GM12873 (cell line): ENCODE results near the gene GABRA1.

Source experiments
- CTCF ChIP-seq: IDR thresholded peaks from 2 replicates; pipeline ENCODE4 v1.5.1; 2012; ENCODE audit warnings: low read depth, mild to moderate bottlenecking, moderate library complexity, low read length, control low read depth; ENCODE audit not compliant: insufficient read depth; ENCODE audit errors: missing control alignments

GABRA1 gene

GRCh38 chr5:161863259-161863658 is 15.3 kb downstream of the GABRA1 start:
- no peak for TF ChIP-seq CTCF

DNA sequence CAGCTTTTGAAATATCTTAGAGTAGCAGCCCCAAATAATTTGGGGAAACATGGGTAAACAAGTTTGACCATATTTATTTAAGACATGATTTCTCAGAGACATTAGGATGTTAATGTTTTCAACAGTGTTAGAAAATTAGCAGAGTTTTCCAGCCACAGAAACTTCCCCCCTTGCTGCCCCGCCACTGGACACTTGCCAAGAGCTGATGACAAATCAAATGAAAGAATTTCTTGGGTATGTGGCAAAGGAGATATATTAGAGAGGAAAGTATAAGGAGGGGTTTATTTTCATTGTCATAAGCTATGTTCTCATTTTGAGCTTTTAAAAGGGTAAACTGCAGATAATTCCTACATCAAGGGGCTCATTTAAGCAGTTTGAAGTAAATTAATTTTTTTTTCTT is 15.9 kb downstream of the GABRA1 start:
- no peak for TF ChIP-seq CTCF

- no peak for TF ChIP-seq CTCF
Observed at GRCh38 chr5:161865510-161865909, 17.6 kb downstream of the GABRA1 start.

- TF ChIP-seq CTCF, result no peak
Observed at GRCh38 chr5:161889971-161890370, 42.1 kb downstream of the GABRA1 start.

DNA sequence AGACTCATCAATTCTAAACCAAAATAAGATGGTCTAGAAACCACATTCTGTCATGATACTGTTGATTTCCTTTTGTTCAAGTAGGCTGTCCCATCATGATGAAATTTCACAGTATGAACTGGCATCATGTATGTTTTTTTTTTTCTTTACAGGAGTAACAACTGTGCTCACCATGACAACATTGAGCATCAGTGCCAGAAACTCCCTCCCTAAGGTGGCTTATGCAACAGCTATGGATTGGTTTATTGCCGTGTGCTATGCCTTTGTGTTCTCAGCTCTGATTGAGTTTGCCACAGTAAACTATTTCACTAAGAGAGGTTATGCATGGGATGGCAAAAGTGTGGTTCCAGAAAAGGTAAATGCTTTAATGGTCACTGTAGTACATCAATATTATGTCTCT is 47.6 kb downstream of the GABRA1 start:
- TF ChIP-seq CTCF, result no peak

DNA sequence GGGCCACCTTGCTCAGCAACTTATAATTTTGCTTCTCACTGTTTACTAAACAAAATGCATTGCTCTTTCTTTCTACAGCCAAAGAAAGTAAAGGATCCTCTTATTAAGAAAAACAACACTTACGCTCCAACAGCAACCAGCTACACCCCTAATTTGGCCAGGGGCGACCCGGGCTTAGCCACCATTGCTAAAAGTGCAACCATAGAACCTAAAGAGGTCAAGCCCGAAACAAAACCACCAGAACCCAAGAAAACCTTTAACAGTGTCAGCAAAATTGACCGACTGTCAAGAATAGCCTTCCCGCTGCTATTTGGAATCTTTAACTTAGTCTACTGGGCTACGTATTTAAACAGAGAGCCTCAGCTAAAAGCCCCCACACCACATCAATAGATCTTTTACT is 49.1 kb downstream of the GABRA1 start:
- no peak for TF ChIP-seq CTCF

DNA sequence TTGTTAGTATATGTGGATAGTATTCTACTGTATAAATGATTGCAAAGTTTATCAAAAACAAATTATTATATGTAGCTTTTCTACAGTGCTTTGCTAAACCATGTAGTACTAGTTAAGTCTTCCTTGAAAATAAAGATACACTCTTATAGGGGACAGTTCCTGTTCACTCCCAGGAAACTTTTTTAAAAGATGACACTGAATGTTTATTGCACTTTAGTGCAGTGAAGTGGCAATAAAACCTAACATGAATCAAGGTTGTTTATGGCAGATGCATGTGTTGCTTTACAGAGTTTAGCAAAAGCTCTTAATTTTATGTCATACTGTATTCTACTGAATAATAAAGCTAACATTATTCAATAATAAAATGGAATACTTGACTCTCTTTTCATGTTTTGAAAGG is 51.7 kb downstream of the GABRA1 start:
- TF ChIP-seq CTCF, result no peak
